SK-N-MC (cell line): ENCODE data around the gene SLC7A5.
"Not testable (repeated sequence)": the region's sequence is repeated elsewhere in the genome, so short reads cannot be mapped to it uniquely, and the experiment has no call there.

Experiments
- DNase-seq: peaks from one replicate; pipeline ENCODE4 v3.0.0-alpha.2; 2011; ENCODE audit warnings: low read depth, low spot score
- H3K27ac ChIP-seq: fragments of 200-600 bp; sonication (generic); 2 replicates; pipeline ENCODE4 v1.5.1; 2016; ENCODE audit warnings: mixed run types
- H3K36me3 ChIP-seq: fragments of 200-600 bp; sonication (generic); 2 replicates; pipeline ENCODE4 v1.6.1; 2017; ENCODE audit warnings: antibody characterized with exemption, low read length, mixed read lengths; ENCODE audit not compliant: insufficient read depth
- H3K4me3 ChIP-seq: fragments of 200-600 bp; sonication (generic); 2 replicates; pipeline ENCODE4 v1.5.1; 2016
- H3K9ac ChIP-seq: fragments of 200-600 bp; sonication (generic); 2 replicates; pipeline ENCODE4 v1.8.0; 2017; ENCODE audit warnings: mixed run types, mixed read lengths; ENCODE audit not compliant: insufficient read length
- H3K9me3 ChIP-seq: fragments of 200-600 bp; sonication (generic); 2 replicates; pipeline ENCODE4 v1.6.1; 2017; ENCODE audit warnings: low read depth, mild to moderate bottlenecking, antibody characterized with exemption, low read length, moderate library complexity, mixed read lengths
- EZH2 ChIP-seq: fragments of 200-600 bp; sonication (generic); IDR thresholded peaks from one replicate; pipeline ENCODE4 v1.6.1; 2017; ENCODE audit warnings: antibody characterized with exemption
- FOXP2 ChIP-seq: optimal IDR thresholded peaks from 2 replicates; pipeline ENCODE3; 2011; ENCODE audit warnings: mild to moderate bottlenecking, moderate library complexity; ENCODE audit not compliant: insufficient read depth; ENCODE audit errors: extremely low read length, control extremely low read depth
- POLR2AphosphoS5 ChIP-seq: IDR thresholded peaks from 2 replicates; pipeline ENCODE4 v1.6.1; 2012; ENCODE audit warnings: mild to moderate bottlenecking, low read depth, low read length, borderline replicate concordance

Gene SLC7A5

GRCh38 chr16:87882436-87883019 is 13.2 kb upstream of the SLC7A5 start:
- Histone ChIP-seq H3K36me3 (no peaks in the 10 kb centered on the region), H3K9ac (no peak overlapping the region), H3K9me3 (no peaks in the 10 kb centered on the region), H3K4me3 (no peak overlapping the region), H3K27ac (no peak overlapping the region)
- TF ChIP-seq FOXP2 (no peak), EZH2 (no peak), POLR2AphosphoS5 (no peak)
- DNase-seq, result no peak

GRCh38 chr16:87881324-87882200 is 12.3 kb upstream of the SLC7A5 start:
- no peak for DNase-seq
- no peak overlapping the region for H3K27ac ChIP-seq
- H3K36me3 ChIP-seq, result no peaks in the 10 kb centered on the region
- no peaks in the 10 kb centered on the region for H3K9me3 ChIP-seq
- TF ChIP-seq FOXP2 (no peak), EZH2 (no peak), POLR2AphosphoS5 (no peak)
- no peak overlapping the region for H3K9ac ChIP-seq
- no peak overlapping the region for H3K4me3 ChIP-seq

- H3K9ac ChIP-seq, result no peak overlapping the region
- H3K9me3 ChIP-seq, result no peaks in the 10 kb centered on the region
- H3K27ac ChIP-seq, result no peak overlapping the region
- no peak for TF ChIP-seq FOXP2
- TF ChIP-seq POLR2AphosphoS5, result no peak
- no peak for TF ChIP-seq EZH2
- no peak for DNase-seq
- no peaks in the 10 kb centered on the region for H3K36me3 ChIP-seq
- H3K4me3 ChIP-seq, result no peak overlapping the region
These were observed 10.9 kb upstream of the SLC7A5 start for GRCh38 chr16:87880117-87880696.

- DNase-seq, H3K4me3 ChIP-seq, H3K9me3 ChIP-seq, H3K27ac ChIP-seq, H3K9ac ChIP-seq, H3K36me3 ChIP-seq: not testable (repeated sequence)
These were observed 10.2 kb upstream of the SLC7A5 start for GRCh38 chr16:87879411-87880013.

GRCh38 chr16:87878704-87879103 is 9.4 kb upstream of the SLC7A5 start:
- H3K4me3 ChIP-seq, result no peak overlapping the region
- no peaks in the 10 kb centered on the region for H3K9me3 ChIP-seq
- H3K36me3 ChIP-seq, result no peaks in the 10 kb centered on the region
- H3K9ac ChIP-seq, result no peak overlapping the region
- no peak overlapping the region for H3K27ac ChIP-seq
- no peak for TF ChIP-seq EZH2
- no peak for TF ChIP-seq POLR2AphosphoS5
- no peak for TF ChIP-seq FOXP2
- DNase-seq, result no peak

GRCh38 chr16:87877942-87878507 is 8.7 kb upstream of the SLC7A5 start:
- no peak for DNase-seq
- no peak overlapping the region for H3K9ac ChIP-seq
- no peak overlapping the region for H3K4me3 ChIP-seq
- no peak overlapping the region for H3K27ac ChIP-seq
- TF ChIP-seq POLR2AphosphoS5, result no peak
- TF ChIP-seq EZH2, result no peak
- no peak for TF ChIP-seq FOXP2
- no peaks in the 10 kb centered on the region for H3K36me3 ChIP-seq
- no peaks in the 10 kb centered on the region for H3K9me3 ChIP-seq

- no peak for DNase-seq
- no peak overlapping the region for H3K9ac ChIP-seq
- H3K9me3 ChIP-seq, result no peaks in the 10 kb centered on the region
- no peak overlapping the region for H3K4me3 ChIP-seq
- TF ChIP-seq POLR2AphosphoS5 (no peak), EZH2 (no peak), FOXP2 (no peak)
- H3K36me3 ChIP-seq, result no peaks in the 10 kb centered on the region
- no peak overlapping the region for H3K27ac ChIP-seq
These were observed 5.5 kb upstream of the SLC7A5 start for GRCh38 chr16:87874639-87875427.

GRCh38 chr16:87870418-87871291 is 1.3 kb upstream of the SLC7A5 start:
- H3K27ac ChIP-seq, H3K9ac ChIP-seq, H3K4me3 ChIP-seq, H3K9me3 ChIP-seq, H3K36me3 ChIP-seq, DNase-seq: not testable (repeated sequence)

- not testable (repeated sequence) for H3K4me3 ChIP-seq, H3K9ac ChIP-seq, H3K36me3 ChIP-seq, H3K27ac ChIP-seq, H3K9me3 ChIP-seq, DNase-seq
These were observed 641 bp upstream of the SLC7A5 start for GRCh38 chr16:87869879-87870417.

GRCh38 chr16:87868254-87869029 is 865 bp downstream of the SLC7A5 start:
- not testable (repeated sequence) for DNase-seq

More at GRCh38 chr16:87868254-87869029, 865 bp downstream of the SLC7A5 start:
- Histone ChIP-seq H3K9ac (peak overlapping the region; percentile 59), H3K4me3 (peak overlapping the region; percentile 78)
- not testable (repeated sequence) for H3K9me3 ChIP-seq, H3K36me3 ChIP-seq, H3K27ac ChIP-seq
